Measurements from ENCODE around the gene CCDC43.
"Not testable (repeated sequence)": the region's sequence is repeated elsewhere in the genome, so short reads cannot be mapped to it uniquely, and the experiment has no call there.

The CCDC43 gene

DNA sequence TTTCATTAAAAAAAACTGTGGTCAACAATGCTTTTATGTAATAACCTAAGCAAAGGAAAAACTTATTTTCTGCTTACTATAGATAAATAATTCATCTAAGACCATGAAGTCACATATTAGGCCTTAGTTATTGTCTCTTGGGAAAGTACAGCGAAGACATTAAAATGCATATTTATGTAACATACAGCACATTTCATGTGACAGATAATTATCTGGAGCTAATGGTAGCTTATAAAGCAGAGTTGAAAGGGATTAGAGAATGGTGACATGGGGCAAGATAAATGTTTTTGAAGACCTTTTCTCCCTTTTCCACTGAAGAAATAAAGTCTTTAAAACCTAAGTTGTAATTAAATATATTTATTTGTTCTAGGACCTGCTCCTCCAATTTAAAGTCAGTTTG is 23.6 kb downstream of the CCDC43 start:
- no peak for DNase-seq

DNA sequence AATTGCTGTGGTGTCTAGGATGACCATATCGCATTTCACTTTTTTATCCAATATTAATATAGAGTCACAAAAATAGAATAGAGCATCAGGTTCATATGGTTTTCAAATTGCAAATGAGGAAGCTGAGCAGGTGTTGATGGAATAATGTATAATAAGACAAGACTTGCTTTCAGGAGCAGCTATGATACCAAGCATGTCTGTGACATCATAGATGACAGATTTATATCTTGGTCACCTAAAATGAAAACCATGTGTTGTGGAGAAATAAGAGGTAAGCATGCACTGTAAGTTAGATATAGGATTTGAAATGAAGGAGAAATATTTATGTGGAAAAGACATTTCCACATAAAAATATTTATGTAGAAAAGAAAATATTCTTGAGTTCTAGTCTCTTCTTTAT is 24.7 kb downstream of the CCDC43 start:
- DNase-seq, result no peak

DNA sequence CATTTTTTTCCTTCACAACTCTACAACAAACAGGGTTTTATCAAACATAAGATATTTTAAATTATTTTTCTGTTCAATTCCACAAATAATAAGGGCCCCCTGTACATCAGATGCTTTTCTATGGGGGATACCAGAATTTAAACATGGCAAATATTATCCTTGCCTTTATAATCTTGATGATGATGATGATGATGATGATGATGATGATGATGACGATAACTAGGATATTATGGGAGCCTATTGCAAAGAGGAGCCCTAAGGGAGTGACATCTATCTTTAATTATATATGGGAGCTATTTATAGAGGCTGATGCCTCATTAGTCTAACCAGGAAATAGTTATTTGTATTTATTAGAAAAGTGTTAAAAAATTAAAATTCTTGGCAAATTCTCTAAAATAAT is 26.5 kb downstream of the CCDC43 start:
- DNase-seq, result no peak

DNA sequence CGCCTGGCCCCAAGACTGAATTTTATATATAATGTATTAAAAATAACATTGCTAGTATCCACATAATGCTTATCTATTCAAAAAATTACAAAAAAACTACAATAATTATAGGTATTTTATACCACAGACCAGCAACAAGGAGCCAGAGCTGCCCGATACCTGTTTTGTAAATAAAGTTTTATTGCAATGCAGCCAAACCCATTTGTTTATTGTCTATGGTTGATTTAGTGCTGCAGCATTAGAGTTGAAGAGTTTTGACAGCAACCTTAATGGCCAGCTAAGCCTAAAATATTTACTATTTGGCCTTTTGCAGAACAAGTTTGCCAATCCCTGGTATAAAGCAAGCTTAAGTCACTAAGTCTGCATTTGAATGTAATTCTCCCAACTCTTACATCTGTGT is 27.7 kb downstream of the CCDC43 start:
- no peak for DNase-seq

DNA sequence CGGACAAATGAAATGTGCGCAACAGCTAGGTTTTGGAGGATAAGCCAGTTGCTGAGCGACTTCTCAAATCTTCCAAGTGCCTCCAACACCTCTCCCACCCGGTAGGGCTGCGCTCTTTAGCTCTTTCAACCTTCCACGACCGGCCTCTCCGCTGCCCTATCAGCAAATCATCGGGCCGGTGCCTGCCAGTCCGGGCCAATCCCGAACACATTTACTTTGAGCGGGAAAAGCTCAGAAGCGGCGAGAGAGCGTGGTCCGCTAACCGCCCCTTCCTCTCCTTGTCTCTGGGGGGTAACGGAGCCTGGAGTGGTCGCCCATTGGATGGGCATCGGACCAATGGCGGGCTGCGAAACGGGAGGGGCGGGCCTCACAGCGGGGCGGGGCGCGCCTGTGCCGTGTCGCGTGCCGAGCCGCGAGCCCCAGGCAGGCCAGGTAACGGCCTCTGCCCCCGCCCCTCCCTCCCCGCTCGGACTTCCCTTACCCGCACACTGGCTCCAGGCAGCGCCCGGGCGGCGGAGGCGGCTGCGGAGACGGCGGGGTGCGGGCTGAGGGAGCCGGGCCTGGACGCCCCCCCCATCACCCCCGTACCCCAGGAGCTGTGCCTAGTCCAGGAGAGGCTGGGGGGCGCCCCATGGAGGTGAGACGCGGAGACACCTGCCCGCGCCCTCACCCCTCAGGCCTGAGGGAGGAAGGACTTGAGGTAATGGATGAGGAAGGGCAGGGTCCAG is 33.4 kb downstream of the CCDC43 start, which contains the start of gene MEIOC:
TSS of gene MEIOC (plus strand) at position 486 of the 728 bp plus-strand sequence. CDS start at position 632, 146 bp downstream.
- DNase-seq, result no peak

DNA sequence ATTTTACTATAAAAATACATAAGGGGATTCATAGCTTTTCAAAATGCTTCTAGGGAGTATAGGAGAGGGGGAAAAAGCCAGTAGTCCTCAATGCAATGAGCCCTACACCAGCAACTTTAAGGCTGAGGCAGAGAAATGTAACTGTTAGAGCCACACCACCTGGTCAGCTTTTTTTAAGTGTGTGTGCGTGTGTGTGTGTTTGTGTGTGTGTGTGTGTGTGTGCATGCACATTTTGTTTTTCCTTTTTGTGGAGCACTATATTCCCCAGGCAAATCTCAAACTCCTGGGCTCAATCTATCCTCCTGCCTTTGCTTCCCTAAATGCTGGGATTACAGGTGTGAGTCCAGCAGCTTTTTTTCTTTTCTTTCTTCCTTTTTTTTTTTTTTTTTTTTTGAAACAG is 35.6 kb downstream of the CCDC43 start:
- no peak for DNase-seq

DNA sequence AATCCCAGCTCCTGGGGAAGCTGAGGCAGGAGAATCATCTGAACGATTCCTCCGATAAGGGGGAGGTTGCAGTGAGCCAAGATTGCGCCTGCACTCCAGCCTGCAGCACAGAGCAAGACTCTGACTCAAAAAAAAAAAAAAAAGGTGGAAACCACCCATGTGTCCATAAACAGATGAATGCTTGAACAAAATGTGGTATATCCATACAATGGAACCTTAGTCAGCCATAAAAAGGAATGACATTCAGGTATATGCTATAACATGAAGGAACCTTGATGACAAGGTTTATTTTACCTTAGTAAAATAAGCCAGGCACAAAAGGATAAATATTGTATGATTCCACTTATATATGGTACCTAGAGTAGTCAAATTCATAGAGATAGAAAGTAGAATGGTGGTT is 36.2 kb downstream of the CCDC43 start:
- DNase-seq, result no peak

DNA sequence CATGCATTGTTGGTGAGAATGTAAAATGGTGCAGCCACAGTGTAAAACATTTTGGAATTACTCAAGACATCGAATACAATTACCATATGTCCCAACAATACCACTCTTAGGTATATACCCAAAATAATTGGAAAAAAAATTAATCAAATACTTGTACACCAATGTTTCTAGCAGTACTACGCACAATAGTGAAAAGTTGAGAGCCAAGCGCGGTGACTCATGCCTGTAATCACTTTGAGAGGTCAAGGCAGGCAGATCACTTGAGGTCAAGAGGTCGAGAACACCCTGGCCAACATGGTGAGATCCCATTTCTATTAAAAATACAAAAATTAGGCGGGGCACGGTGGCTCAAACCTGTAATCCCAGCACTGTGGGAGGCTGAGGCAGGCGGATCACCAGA is 36.8 kb downstream of the CCDC43 start:
- DNase-seq, result no peak

DNA sequence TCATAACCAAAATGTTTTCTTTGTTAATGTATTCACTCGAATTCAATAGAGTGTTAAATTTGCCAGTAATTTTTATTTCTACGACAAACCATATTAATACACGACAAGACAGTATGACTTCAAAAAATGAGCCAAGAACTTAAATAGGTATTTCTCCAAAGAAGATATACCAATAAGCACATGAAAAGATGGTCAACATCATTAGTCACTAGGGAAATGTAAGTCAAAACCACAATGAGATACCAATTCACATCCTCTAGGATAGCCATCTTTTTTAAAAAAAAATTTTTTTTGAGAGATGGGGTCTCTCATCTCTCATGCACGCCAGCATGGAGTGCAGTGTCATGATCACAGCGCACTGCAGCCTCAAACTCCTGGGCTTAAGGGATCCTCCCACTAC is 38.3 kb downstream of the CCDC43 start:
- DNase-seq, result no peak

DNA sequence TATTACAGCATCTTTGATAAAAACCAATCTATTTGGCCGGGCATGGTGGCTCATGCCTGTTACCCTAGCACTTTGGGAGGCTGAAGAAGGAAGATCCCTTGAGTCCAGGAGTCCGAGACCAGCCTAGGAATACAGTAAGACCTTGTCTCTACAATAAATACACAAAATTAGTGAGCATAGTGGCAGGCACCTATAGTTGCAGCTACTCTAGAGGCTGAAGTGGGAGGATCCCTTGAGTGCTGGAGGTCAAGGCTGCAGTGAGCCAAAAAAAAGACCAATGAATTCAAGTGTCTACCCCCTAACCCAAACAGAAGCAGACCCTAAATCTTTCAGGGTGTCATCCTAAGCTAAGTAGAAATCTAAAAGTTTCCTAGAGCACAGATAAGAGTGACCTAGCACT is 40.6 kb downstream of the CCDC43 start:
- DNase-seq, result no peak

DNA sequence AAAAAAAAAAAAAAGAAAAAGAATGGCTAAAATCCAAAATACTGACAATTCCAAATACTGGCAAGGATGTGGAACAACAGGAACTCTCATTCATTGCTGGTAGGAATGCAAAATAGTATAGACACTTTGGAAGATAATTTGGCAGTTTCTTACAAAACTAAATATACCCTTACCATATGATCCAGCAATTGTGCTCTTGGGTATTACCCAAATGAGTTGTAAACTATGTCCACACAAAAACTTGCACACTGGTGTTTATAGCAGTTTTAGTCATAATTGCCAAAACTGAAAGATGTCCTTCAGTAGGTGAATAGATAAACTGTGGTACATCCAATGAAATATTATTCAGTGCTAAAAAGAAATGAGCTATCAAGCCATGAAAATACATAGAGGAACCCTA is 41.8 kb downstream of the CCDC43 start:
- DNase-seq, result no peak

DNA sequence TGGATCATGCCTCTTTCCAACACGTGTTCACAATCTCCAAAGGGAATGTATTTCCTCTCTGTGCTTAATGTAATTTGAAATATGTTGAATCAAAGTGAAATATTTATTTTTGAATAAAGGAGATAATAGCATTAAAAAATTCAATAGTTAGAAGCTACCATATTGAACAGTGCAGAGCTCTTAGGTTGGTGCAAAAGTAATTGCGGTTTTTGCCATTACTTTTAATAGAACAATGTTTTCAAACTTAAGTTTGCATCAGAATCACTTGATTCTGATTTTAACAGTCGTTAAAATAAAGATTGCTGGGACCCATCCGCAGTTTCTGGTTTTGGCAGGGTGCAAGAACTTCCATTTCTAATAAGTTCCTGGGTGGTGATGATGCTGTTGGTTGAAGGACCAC is 43.3 kb downstream of the CCDC43 start:
- DNase-seq, result no peak

DNA sequence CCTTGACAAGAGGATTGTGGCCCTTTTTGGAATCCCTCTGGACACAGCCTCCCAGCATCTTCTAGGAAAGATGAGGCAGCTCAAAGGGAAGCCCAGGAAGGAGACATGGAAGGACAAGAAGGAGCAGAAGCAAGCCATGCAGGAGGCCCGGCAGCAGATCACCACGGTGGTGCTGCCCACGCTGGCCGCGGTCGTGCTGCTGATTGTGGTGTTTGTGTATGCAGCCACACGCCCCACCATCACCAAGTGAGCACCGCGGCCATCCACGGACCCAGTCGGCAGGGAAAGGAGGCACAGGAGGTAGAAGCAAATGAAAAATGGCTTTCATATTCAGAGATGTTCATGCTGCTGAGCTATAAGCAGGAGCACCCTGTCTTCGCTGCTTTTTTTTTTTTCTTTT is 44.2 kb downstream of the CCDC43 start:
- DNase-seq, result no peak

DNA sequence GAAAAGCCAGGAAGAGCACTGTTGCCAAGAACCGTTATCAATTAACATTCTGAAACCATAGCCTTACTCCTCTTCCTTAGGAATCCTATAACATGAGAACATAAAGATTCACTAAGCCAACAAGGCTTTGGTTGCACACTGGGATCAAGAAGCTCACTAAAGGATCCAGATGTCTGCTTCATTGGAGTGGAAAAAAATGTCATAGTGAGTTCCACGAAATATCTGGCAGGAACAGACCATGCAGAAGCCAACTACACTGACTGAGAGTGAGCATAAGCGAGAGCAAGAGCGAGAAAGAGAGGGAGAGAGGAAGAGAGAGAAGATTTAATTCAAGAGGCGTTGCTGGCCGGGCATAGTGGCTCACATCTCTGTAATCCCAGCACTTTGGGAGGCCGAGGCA is 46.7 kb downstream of the CCDC43 start:
- no peak for DNase-seq

DNA sequence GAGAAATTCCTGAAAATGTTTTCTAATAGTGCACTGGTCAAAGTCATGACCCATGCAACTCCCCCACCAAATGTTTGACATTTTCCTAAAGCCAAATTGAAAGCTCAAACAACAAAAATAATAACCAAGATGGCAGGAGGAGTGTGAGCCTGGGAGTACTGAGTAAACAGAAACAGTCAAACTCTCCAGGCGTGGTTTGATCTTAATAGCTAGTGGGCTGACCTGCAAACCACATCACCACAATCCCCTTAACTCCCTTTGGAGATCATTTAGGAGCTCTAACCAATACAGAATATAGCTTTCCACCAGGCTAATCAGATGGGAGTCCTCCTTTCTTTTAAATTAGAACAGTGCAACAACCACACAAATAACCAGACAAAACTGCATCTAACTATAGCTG is 52.5 kb downstream of the CCDC43 start:
- no peak for DNase-seq

DNA sequence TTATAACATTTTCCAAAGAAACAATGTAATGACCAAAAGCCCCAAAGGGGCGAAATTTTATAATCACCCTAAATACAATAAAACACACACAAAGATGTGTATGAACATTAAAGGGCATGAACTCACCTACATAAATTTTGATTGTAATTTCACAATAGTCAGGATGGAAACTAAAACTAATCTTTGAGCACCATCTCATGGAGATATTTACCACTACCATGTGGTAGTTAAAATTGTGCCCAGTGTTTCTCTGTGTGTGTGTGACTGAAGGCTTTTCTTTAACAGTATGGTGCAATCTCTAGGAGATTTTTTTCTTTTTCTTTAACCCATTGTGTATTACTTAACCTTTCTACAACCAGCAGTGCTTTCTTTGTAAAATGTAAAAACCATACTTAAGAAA is 53.0 kb downstream of the CCDC43 start:
- no peak for DNase-seq

DNA sequence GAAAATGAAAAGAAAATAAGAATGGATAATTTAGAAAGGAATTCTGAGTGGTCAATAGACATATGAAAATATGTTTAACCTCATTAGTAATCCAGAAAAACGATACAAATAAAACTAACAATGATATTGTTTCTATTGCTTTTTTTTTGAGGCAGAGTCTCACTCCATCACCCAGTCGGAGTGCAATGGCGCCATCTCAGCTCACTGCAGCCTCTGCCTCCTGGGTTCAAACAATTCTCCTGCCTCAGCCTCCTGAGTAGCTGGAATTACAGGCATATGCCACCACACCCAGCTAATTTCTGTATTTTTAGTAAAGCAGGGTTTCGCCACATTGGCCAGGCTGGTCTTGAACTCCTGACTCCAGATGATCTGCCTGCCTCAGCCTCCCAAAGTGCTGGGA is 55.2 kb downstream of the CCDC43 start:
- not testable (repeated sequence) for DNase-seq

DNA sequence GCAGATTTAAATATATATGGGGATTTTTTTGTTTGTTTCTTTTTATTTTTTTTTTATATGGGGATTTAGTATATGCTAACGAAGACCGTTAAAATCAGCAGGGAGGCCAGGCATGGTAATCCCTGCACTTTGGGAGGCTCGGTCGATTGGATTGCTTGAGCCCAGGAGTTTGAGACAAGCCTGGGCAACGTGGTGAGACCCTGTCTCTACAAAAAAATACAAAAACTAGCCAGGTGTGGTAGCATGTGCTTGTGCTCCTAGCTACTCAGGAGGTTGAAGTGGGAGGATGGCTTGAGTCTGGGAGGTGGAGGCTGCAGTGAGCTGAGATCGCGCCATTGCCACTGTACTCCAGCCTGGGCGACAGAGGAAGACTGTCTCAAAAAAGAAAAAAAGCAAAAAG is 55.6 kb downstream of the CCDC43 start:
- no peak for DNase-seq

DNA sequence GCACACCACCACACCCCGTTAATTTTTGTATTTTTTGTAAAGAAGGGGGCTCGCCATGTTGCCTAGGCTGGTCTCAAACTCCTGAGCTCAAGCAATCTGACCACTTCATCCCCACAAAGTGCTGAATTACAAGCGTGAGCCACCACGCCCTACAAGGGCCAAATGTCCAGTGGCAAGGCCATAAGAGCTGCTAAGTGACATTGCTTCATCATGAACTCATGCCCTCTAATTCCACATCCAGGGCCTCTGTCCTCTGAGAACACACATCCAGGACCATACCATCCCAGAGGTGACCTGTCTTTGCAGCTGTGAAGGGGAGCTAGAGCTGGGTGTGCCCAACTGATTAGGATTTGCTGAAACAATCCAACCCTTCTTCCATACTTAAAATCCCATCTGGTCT is 58.9 kb downstream of the CCDC43 start:
- DNase-seq, result no peak

DNA sequence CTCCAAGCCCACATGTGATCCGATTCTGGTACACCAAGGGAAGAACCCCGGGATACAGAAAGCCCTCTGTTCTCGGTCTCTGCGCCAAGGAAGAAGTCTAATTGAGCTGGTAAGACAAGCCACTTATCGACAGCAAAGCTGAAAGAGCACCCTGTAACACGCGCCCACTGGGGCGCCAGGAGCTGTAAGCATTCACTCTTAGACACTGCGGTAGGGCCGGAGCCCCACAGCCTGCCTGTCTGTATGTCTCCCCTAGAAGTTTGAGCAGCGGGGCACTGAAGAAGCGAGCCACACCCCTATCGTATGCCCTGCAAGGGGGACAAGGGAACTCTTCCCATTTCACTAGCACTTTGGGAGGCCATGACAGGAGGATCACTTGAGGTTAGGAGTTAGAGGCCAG is 60.3 kb downstream of the CCDC43 start:
- DNase-seq, result no peak

DNA sequence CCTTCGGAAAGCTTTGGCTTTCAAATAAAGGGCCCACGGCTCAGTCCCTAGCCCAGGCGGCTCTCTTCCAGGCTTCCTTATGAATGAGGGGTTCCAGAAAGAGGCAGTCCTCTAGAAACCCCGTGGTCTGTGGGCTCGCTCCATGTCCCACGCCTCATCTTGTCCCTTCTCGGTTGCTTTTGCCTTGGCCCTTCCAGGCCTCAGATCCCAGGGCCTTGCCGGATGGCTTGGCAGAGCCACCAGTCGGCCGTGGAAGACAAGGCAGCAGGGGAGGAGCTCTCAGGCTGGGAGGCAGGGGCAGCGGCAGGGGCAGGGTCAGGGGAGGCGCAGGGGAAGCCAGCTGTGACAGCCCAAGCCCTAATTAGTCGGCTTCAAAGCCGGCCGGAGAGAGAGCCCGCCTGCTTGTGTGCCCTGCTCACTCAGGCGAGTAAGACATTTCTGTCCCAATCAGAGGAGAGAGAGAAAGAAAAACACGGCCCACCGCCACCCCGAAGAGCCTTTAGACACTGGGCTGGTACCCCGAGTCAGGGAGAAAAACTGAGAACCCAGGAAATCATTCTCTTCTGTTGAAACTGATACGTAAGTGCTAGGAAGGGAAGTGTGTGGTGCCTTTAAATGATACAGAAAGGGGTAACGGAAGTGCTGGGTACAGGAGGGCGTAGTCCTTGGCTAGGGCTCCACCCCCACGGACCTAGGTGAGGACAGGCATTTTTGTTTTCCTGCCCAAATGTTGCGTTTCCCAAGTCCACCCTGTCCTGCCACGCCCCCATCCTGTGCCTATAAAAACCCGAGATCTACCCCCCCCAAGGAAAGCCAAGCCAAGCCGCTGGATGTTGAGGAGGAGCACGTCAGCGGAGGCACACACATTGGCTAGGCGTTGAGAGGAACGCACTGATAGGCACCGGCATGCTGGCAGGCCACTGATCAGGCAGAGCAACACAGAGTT is 61.1 kb downstream of the CCDC43 start:
- peak; percentile 90 for DNase-seq

DNA sequence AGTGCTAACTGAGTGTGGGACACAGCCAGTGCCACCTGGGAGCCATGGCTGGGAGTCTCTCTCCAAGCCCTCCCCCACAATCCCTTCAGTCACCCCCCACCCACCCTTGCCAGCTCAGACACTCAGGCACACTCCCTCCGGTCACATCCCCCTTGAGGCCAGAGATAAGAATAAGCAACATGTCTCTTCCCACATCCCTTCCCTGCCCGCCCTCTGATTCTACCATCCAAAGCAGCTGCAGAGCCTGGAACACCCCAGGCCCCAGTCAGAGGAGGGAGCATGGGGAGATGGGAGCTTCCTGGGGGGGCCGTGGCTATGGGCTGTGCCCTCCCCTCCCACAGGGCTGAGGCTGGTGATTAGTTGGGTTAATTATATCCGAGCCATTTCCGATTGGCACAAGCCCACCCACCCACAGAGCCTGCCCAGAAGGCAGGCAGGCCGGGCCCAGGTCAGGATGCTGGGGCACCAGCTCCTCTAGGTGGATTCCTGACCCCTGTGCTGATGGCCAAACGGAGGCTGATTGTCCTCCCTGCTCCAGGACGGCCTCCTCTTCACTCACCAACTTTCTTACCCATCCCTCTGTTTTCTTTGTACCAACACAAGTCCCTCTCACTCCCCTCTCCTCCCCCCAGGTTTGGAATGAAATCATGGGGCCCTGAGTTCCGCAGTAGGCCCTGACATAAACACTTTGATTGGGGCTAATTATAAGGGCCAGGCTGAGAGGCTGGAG is 61.9 kb downstream of the CCDC43 start:
- DNase-seq, result no peak

All from SHP77 treated with DMSO at 0.1 percent for 48 hours (cell line).